ENCODE measurements around the gene NECTIN1.

The NECTIN1 gene

DNA sequence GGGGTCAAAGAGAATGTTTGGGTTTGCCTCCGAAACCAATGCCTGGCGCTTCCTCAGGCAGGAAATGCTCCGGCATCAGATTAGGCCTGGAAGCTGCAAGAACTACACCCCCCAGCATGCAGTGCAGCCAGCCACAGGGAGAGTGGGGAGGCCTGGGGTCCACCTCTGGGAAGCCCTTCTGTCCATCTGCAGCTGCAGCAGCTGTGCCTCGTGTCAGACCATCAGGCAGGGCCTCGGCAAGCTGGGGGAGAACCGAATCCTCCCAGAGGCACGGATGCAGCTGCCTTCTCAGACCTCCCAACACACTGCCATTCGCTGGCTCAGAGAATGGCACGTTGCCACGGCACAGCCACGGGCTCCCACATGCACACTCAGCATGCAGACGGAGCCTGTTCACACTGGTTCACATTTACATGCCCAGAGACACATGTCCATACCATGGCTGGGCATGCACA, 57.4 kb downstream of the NECTIN1 start:
- DNase-seq (ENCODE audit: low read depth in 2 of 2) = no peak

DNA sequence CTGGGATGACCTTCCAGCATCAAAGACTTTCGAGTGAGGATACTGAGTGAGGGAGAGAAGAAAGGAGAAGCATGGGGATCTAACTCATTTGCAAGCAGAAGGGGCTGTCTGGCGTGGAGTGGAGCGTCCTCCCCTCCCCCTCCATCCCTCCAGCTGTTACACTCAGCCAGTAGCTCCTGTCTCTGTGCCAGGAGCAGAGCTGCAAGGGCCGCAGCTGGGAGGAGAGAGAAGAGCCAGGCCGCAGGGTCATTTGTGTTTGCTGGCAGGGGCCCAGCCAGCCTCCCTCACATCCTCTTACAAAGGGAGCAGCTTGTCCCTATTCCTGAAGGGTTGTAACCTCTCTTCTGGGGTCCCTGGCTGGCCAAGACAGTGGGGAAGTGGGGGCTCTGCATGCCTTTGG, 57.9 kb downstream of the NECTIN1 start:
- no peak for DNase-seq (ENCODE audit: low read depth in 2 of 2)

DNA sequence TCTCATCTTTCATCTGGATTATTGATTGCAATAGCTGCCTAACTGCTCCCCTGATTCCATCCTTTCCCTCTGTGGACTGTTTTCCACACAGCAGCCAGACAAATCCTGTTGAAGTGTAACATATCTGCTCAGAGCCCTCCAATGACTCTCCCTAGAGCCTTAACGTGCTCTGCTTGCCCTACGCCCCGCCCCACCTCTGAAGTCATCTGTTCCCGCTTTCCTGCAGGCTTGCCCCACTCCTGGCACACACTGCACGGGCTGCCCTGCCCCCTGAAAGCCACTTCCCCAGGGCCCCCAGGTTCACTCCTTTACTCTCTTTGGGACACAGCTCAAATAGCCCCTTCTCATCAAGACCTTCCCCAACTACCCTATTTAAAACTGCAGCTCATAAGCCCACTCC, 59.5 kb downstream of the NECTIN1 start:
- DNase-seq (ENCODE audit: low read depth in 2 of 2) = no peak

DNA sequence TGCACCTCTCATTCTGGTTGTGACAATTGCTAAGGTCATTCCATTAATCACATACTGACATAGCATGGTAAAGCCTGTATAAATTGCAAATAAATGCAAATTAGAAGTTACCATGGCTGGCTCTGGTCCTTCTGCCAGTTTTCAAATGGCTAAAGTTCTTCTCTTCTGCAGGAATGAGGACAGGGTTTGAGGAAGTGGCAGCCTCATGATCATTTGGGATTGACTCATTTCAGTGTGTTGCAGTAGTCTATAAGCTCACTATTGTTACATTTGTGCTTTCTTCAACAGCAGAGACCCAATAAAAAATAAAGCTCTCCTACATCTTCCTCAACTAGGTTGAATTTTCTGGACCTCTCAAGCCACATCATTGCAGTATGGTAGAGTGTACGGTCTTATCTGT, 60.3 kb downstream of the NECTIN1 start:
- DNase-seq (ENCODE audit: low read depth in 2 of 2) = no peak

DNA sequence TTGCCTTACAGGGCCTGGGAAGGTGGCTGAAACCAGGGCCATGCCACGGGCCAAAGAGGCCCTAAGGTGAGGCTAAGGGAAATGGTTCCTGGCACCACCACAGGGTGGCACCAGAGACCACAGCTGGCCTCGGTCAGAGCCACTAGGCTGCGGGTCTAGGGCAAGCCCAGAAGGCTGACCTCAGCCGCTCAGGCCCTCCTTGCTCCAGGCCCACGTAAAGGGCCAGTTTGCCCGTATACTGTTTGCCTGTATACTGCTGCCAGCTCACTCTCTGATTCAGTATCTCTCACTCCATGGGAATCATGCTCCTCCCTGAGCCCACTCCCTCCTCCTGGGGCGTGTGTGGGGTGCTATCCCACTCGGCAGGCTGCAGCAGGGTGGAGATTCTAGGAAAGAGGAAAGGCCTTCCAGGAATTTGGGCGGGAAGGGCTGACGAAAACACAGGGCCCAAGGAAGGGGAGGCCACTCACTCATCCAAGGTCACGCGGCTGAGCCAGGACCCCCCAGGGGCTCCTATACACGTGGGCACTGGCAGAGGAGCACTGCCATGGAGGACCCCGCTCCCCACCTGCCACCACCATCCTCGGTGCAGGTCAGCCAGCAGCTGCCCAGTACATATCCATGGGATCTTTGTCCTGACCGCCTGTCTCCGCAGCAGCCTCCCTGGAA, 62.4 kb downstream of the NECTIN1 start:
- DNase-seq (ENCODE audit: low read depth in 2 of 2) = peak in 1 of 2 donors; percentile 37

DNA sequence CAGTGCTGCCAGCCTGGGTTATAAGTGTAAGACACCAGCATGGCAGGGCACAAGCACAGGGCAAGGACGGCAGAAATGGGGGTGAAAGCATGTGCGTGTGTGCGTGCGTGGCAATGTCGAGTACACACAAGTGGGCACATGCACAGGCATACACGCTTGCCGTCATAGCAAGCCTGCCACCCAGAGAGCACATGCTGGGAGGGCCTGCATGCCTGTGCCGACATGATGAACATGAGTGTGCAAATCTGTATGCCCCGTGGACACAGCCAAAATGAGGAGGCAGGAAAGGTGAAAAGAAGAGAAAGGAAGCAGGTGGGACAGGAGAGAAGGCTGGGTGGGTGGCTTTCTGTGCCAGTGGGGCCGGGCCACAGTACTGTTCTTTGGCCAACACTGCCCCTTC, 62.9 kb downstream of the NECTIN1 start:
- no peak for DNase-seq (ENCODE audit: low read depth in 2 of 2)

DNA sequence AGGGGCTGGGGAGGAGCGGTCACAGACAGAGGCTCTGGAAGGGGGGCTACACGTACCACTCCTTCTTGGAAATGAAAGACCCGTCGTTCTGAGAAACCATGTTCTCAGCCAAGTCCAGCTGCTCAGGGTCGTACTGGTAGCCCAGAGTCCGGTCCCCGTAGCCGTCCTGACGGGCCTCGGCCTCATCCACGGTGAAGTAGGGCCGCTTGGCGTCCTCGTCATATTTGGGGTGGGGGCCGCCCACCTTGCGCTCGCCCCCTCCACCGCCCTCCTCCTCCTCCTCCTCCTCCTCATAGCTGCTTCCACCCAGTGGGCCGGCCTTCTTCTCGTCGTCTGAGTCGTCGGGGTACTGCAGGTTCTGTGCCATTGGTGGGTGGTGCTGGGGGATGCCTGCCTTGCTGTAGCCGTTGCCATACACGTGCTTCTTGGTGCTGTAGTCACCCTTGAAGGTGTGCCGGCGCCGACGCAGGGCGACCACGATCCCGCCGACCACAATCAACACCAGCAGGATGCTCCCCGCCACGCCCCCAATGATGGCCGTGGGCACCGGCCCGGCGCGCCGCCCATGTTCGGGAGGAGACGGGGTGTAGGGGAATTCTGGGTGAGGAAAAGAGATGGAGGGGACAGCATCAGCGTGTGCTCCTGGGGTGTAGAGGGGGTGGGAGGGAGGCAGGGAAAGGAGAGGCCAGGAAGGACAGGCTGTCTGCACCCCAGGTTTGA, 64.1 kb downstream of the NECTIN1 start:
- DNase-seq (ENCODE audit: low read depth in 2 of 2) = no peak

DNA sequence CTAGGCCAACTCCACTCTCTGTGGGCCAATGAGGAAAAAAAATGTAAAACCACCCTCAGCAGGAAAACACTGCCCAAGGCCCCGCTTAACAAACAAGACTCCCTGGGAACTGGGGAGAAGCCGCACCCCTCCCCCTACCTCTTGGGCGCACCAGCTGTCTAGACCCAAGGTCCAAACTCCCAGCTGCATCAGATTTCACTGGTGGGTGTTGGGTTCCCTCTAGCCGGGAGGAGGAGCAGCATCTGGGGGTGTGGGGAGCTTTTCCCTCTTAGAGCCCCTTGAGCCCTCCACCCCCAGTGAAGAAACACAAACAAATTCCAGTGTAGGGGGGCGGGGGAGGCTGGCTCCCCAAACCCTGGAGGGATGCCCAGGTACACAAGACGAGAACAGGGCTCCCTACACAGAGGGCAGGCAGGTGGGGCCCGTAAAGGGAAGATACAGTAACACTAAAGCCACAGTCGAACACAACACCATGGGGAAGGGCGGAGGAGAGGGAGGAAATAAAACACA, 64.9 kb downstream of the NECTIN1 start:
- no peak for DNase-seq (ENCODE audit: low read depth in 2 of 2)

DNA sequence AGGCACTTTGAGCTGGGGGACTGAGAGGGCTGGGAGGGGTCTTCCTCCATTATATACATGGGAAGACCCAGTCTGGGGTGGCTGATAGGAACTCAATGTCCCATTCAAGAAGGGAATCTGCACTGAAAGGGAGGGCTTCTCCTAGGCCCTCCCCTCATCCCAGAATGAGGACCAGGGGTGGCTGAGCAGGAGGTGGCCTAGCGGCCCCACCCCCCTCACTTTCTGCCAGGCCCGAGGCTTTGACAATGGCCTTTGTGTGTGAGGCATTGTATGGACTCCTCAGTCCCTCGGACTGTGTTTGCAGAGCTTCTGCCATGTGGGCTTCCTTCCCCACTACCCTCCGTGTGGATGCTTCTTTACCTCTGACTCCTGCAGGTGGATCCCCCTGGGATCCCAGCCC, 65.7 kb downstream of the NECTIN1 start:
- DNase-seq (ENCODE audit: low read depth in 2 of 2) = no peak

DNA sequence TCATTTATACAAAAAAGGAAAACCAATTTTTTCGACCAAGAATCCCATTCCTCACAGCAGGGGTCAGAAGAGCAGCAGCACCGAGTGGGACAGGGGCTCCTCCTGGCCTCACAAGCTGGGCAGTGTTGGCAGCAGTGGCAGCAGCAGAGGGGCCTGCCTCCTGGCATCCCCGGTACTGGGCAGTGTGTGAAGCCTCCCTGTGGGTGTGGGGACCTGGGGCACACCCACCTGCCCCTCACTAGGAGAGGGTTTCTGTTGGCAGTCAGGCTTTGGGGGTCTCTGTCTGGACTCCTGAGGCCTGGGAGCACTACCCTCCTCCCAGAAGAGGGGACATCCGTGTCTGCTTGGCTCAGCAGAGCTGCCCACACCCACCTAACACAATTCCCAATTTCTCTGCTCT, 67.8 kb downstream of the NECTIN1 start:
- DNase-seq (ENCODE audit: low read depth in 2 of 2) = no peak

DNA sequence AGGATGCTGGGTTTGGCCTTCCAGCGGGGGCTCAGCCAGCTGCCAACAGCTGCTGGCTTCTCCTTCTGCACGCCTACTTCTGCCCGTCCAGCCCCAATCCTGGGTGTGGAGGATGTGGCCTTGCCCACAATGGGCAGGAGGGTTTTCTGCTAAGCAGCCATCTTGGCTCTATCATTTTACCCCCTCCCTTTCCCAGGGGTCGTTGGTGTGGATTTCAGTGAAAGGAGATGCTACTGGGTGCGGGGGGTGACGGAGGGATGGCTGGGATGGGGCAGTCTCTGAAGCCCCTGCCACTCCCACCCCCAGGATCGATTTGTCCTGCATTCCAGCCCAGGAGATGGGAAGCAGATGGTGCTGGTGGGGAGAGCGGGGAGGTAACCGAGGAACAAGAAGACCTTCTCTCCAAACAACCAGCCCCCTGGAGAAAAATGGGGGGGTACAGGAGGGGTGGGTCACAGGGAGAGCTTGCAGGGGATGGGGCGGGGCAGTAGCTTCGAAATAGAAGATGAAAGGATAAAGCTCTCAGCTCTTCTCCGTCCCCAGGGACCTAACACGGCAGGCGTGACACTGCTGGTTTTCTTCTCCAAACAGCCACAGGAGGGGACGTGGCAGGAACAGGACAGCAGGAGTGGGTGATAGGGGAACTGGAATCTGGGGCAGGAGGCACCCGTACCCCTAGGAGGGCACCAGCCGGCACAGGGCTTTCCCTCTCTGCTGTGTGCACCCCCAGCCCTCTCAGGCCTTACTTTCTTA, 68.9 kb downstream of the NECTIN1 start:
- DNase-seq (ENCODE audit: low read depth in 2 of 2) = no peak

DNA sequence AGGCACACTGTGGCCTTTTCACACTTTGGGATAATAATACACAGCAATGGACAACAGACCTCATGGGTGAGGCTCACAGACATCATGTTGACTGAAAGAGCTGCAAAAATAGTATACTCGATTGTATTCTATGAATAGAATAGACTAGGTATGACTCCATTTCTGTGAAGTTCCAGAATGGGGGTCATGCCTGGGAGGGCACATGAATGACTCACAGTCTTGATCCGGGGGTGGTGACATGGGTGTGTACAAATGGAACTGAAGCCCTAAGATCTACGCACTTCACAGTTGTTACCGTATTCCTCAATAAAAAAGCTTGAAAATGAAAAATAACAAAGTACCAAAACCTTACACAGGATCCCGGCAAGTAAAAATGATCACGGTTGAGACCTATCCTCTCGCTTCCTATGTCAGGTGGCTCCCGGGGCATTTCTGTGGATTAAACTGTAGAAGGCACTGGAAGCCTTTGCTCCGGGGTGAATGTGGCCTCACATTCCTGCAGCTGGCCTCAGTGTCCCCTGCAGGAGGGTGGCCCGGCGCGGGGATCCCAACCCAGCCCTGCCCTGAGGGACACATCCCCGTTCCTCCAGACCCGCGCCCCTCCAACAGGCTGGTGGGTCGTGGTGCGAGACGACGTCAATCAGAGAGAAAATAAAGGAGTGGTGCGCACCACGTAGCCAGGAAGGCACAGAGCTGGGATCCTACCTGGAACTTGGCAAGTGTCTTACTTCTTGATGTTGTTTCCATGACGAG, 75.9 kb downstream of the NECTIN1 start:
- no peak for DNase-seq (ENCODE audit: low read depth in 2 of 2)

DNA sequence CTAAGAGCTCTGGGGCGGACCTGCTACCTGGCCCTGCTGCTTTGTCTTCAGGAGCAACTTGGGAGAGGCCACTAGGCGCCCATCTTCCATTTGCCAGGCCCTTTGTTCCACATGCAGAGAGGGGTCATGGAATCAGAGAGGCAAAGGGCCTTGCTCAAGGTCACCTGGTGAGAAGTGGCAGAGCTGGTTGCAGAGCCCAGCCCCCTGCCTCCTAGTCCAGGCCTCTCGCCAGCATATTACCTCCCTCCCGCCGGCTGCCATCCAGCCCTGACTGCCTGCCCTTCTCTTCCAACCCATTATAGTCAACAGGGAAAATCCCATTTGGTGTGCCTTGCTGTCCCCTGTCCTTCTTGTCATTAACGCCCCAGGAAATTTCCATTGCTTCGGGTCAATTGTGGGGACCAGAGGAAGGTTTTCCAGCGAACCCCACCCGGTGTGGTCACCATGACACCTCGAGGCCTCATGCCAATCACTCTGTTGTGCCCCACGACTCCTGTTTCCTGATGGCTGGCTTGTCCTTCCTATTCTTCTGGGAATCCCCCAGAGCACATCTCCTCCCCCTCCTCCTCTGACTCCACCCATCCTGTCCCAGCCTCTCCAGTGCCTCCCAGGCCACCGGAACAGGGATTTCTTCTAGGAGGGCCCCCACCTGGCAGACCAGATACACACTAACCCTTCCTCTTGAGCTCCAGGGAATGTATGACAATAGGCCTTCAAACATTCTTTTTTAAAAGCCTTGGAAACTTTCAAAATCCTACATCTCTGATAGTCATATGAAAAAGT, 77.0 kb downstream of the NECTIN1 start:
- no peak for DNase-seq (ENCODE audit: low read depth in 2 of 2)

DNA sequence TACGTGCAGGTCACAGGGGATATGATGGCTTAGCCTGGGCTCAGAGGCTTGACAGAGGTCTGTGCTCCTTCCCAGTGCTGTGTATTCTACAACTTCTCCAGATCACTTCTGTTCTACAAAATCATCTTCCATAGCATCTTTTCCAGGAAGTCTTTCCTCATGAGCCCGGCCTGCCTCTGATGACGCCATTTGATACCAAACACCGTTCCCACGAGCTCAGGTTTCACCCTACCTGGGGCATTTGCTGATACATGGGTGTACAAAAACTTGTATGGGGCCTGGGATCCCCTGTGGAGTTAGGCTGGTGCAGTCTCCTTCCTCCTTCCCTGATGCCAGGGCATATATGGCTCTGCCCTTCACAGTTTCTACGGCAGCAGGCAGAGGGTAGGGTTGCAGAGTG, 78.7 kb downstream of the NECTIN1 start:
- DNase-seq (ENCODE audit: low read depth in 2 of 2) = no peak

DNA sequence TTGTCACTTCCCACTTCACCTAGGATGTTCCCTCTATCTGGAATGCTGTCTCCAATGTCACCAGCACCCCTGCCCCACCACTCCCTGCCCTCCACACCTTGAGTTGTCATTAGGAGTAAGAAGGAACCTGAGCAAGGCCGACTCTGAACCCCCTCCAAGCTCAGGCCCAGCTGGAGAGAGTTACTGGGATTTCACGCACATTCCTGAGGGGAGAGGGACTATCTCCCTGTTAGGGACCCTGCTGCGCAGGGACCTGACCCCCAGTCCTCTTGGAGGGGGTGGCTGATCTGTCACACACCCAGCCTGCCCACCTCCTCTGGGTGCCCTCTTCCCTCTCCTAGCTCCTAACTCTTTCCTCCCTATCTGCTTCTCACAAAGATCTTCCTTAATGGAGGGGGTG, 81.7 kb downstream of the NECTIN1 start:
- DNase-seq (ENCODE audit: low read depth in 2 of 2) = no peak

DNA sequence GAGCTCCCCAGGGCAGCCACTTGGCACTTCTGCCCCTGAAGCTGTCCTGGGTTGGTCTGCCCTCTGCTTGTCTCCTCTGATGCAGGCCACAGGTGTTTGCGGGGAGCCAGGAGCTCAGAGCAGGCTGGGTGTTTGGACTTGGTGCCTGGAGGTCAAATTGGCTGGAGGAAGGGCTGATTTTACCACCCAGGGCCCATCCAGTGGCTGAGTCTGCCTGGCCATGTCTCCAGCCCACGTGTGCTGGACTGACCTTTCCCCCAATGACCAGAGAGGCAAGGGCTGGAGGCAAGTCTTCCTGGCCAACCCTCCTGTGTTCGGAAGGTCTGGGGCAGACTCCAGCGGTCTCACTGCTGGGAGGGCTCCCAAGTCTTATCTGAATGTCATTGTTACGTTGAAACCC, 84.0 kb downstream of the NECTIN1 start:
- DNase-seq (ENCODE audit: low read depth in 2 of 2) = no peak

DNA sequence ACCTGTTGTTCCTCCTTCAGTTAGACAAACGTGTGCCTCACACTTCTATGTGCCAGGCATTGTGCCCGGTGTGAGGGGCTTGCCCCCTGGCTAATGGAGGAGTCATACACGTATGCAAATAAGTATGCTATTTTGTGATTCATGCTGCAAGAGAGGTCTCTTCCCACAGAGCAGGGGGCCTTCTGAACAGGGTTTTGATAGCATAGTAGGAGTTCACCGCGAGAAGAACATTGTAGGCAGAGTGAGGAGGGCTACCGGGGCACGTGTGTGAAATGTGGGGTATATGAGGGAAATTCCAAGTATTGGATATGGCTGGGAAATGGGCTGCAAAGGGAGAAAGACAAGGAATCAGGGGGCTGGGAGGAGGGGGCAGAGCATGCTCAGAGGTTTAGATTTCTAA, 84.5 kb downstream of the NECTIN1 start:
- no peak for DNase-seq (ENCODE audit: low read depth in 2 of 2)

DNA sequence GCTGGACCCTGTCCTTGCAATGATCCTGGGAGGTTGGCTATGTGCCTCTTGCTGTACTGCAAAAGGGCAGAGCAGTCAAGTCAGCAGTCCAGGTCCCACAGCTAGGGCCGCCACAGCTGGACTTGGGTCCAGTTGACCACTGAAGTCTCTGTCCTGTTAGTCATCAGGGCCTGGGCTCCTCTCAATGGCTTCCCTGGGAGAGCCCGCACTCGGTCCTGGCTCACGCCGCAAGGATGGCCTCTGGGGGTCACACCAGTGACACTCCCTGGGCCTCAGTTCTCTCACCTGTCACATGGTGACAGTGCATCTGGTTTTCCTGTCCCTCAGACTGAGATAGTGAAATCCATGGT, 85.1 kb downstream of the NECTIN1 start:
- no peak for DNase-seq (ENCODE audit: low read depth in 2 of 2)

DNA sequence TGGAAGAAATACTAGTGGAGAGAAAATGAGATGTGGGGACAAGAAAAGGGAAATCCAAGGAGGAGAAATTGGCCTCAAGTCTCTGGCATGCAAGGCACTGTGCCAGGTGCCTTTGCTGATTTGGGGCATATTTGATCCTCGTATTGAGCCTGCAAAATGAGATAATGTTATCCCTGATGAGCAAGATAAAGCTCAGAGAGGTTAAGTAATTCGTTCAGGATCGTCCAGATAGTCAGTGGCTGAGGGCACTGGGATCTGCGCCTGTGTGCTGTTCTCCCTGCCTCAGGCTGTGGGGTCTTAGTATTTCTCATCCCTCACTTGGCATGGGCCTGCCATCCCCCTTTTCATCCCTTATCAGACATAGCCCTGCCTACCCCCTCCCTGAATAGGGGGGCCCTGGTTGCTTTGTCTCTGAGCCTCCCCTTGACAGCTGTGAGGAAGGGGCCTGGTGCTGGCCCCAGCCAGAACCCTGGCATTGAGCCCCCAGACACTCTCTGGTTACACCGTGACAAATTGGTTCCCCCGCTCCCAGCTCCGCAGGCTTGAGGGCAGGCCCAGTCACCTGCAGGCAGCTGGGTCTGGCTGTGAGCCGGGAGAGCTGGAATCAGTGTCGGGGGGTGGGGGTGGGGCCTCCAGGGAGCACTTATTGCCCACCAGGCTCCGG, 85.7 kb downstream of the NECTIN1 start:
- no peak for DNase-seq (ENCODE audit: low read depth in 2 of 2)

DNA sequence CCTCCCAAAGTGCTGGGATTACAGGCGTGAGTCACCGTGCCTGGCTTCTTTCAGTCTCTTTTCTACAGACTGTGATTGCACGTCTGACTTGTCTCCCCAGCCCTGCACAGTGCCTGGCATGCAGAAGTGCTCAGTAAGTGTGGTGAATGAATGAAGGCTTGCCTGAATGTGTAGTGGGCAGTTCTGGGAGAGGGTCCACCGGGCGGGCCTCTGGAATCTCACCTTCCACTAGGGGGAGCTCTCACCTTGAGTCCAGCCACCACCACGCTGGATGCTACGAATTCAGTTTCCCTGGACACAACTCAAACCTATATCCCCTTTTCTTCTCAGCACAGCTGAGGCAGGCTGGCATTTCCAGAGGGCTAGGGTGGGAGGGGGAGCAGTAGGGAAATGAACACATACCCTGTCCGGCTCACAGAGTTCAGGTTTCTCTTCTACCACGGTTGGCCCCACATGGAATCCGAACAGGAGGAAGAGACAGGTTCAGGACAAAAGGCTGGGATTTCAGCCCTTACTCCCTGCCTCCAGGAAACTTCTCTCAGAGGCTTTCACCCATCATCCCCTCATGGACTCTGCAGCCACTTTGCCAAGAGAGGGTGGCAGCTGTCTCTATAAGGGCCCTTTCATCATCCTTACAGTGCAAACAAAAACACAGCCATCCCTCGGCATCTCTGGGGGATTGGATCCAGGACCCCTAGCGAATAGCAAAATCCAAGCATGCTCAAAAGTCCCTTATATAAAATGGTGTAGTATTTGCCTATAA, 86.8 kb downstream of the NECTIN1 start:
- DNase-seq (ENCODE audit: low read depth in 2 of 2) = no peak
